HT1080 (cell line): Measurements from ENCODE around the gene DIP2C. TPM values are rescaled to one million over a fixed set of nuclear protein-coding genes. Genes with fewer than 3 reads are reported as not detected.
"Not testable (repeated sequence)": the region's sequence is repeated elsewhere in the genome, so short reads cannot be mapped to it uniquely, and the experiment has no call there.

Experiments used
- DNase-seq: peaks from one replicate; pipeline ENCODE4 v3.0.0-alpha.2; 2015; ENCODE audit warnings: low read depth
- total RNA-seq: library from RNA; depleted of rRNA; stranded (reverse); fragments of >200 nt; shearing (Covaris generic); gene quantifications from 2 replicates; pipeline ENCODE4 v1.2.3, GENCODE V29; 2014

DIP2C gene
- total RNA-seq, 1 experiment from 2014 or later, result 3.2 TPM

- no peak for DNase-seq
These were observed 405.5 kb downstream of the DIP2C start for GRCh38 chr10:283916-284356.

DNA sequence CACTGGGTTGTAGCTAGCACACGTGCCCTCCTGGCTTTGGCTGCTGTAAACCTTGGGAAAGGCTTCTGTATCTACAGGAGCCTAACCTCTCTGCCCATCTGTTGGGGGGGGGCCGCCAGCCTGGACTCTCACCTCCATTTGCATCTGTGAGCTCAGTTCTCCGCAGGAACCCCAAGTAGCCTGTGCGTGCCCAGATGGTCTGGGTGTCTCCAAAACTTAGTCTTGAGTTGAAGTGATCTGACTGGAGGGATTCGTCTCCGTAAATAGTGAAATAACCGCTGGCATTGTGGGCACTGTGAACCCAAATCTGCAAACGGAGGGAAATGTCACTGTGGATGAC is 406.4 kb downstream of the DIP2C start:
- no peak for DNase-seq

DNA sequence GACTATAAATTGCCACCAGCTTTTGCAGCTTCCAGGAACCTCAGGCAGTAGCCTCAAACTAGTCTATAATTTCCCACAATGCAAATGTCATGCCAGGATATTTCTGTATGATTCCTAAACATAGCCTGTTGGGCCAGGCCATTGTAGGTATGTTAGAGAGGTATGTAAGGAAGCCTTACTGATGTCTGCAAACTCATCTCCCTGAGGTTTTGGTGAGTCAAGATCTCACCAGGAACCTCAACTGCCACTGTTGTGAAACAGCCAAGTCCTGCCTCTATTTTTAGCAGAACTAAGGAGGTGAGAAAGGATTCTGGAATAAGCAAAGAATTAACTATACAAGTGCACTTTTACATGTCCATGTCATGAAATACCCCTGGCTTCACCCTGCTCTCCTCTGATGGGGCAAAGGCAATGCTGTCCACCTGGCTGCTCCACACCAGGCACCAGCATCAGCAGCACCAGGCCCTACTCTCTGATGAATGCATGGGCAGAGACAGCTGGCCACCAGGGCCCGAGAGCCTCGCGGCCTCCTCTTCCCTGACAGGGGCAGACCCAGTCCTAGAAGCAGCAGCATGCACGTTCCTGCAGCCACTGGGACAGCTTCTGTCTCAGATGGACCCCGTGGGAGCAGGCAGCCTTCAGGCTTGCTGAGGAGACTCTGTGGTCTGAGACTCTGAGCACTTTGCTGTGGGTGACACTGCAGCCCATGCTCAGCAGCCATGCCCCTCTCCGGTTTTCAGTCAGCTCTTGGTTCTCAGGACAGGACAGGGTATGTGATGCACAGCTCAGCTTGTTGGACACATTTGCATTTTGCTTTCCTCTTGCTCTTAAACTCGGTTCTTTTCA is 407.0 kb downstream of the DIP2C start:
- DNase-seq, result peak; percentile 58

DNA sequence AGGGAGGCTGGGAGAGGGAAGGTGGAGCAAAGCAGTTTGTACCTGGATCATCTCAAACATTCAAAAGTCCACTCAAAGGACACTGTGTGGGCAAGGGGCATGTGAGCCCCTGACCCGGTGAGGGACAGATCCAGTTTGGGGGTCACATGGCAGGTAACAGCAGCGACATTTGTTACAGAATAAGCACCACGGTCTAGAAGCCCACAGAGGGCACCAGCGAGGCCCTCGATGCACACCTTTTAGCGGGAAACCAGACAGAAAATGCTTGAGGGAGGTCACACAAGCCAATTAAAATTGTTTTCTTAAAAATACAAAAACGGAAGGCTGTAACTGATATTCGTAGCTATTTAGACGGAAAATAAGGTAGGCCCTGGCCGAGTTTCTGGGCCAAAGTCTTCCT is 409.8 kb downstream of the DIP2C start:
- DNase-seq, result no peak

DNA sequence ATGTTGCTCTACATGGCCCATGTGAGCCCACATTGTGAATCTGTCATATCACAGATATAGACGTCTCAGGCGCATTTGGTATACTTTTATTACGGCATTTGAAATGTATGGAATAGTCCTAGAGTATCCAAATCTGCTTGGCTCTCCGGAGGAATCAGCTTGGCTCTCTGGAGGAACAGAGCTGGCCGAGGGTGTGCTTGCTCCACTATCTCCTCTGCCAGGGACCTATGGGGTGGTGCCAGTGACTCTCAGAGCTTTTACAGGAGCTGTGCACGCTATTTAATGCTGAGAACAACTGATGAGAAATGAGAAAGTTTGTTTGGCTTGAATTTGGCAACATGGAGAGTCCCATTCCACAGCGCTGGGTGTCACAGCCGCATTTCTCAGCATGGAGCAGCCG is 410.2 kb downstream of the DIP2C start:
- DNase-seq, result no peak

- no peak for DNase-seq
These were observed 410.8 kb downstream of the DIP2C start for GRCh38 chr10:278707-279106.

DNA sequence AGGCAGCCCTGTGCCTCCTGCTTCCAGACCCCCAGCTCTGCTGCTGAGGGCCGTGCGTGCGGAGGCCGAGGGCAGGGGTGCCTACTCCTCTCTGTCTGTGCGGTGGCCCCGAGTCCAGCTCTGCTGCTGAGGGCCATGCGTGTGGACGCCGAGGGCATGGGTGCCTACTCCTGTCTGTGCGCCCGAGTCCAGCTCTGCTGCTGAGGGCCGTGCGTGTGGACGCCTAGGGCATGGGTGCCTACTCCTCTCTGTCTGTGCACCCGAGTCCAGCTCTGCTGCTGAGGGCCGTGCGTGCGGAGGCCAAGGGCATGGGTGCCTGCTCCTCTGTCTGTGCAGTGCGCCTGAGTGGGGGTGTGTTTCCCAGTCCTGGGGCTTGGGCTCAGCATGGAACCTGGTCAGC is 411.5 kb downstream of the DIP2C start:
- DNase-seq, result no peak

DNA sequence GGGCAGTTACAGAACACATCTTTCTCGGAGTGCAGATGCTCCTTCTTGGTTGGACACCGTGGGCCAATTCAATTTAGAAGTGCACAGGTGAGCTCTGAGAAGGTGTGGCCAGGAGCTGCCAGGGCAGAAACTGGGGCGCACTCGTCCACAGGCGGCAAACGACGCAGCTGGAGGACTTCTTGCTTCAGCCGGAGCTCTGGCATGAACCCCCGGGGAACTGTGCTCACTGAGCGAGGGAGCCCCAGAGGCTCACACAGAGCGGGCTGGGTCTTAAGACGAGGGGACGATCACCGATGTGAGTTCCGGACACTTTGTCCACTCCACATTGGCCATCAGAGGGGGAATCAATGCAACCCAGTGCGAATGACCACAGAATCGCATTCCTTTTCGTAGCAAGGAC is 413.8 kb downstream of the DIP2C start:
- DNase-seq, result no peak

GRCh38 chr10:274866-275265 is 414.6 kb downstream of the DIP2C start:
- DNase-seq, result no peak

GRCh38 chr10:273088-273487 is 416.4 kb downstream of the DIP2C start:
- no peak for DNase-seq

GRCh38 chr10:271722-272121 is 417.7 kb downstream of the DIP2C start:
- no peak for DNase-seq

GRCh38 chr10:271201-271600 is 418.3 kb downstream of the DIP2C start:
- peak; percentile 31 for DNase-seq

DNA sequence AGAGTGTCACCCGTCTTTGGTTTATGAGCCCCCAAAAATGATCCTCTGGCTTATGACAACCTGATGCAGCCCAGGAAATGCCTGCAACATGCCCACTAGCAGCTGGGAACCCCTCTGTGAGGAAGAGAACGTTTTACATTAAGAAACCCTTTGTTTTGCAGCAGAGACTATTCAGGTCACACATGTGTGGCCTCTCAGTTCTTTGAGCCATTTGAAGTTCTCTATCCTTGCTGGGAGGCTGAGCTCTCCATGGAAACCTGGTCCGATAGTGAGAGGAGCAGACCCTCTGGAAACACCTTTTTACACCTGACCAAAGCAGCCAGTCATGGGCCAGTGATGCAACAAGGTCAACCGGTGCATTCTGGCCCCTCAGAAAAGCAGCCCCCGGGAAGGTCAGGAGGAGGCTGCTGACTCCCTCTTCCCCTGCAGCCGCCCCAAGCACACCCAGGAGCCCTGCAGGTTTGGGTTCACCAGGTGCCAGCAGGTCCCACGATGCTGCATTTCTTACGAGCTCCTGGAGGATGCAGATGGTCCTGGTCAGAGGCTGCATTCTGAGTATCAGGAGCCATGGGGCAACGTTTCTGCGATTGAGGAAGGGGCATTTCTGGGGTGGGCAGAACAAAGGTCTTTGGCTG is 419.9 kb downstream of the DIP2C start:
- no peak for DNase-seq

DNA sequence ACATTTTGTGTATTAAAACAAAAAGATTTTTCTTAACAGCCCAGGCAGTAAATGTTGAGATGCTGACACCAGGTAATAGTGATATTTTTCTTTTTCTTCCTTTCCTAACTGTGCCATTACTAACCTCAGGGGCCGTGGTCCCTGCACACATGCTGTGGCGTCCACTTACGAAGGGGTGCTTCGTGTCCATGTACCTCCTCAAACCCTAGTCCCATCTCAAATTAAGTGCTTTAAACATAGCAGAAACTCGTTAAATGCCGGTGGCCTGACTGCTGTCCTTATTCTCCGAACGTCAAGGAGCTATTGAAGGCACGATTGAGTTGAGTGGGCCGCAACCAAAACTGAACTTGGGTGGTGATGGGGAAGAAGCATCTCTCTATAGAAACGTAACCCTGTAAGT is 421.8 kb downstream of the DIP2C start:
- no peak for DNase-seq

DNA sequence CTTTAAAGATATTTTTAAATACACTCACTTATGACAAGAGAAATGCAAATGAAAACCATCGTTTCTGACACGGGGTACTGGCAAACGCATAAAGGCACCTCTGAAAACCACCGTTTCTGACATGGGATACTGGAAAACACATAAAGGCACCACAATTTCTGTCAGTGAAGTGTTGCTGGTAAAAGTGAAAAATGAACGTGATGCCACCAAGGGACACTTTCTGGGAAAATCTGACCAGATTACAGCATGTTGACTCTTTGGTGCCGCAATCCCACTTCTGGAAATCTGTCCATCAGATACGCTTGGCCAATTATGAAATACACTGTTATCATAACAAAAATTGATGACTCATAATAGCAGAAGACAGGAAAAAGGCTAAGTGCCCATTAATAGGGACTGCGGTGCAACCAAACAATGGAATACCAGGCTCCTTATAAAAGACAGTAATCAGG is 422.5 kb downstream of the DIP2C start:
- DNase-seq, result no peak

- DNase-seq, result not testable (repeated sequence)
These were observed 423.5 kb downstream of the DIP2C start for GRCh38 chr10:265816-266588.

- peak; percentile 35 for DNase-seq
These were observed 424.4 kb downstream of the DIP2C start for GRCh38 chr10:265074-265440.

- DNase-seq, result peak; percentile 29
These were observed 425.1 kb downstream of the DIP2C start for GRCh38 chr10:264160-265073.

DNA sequence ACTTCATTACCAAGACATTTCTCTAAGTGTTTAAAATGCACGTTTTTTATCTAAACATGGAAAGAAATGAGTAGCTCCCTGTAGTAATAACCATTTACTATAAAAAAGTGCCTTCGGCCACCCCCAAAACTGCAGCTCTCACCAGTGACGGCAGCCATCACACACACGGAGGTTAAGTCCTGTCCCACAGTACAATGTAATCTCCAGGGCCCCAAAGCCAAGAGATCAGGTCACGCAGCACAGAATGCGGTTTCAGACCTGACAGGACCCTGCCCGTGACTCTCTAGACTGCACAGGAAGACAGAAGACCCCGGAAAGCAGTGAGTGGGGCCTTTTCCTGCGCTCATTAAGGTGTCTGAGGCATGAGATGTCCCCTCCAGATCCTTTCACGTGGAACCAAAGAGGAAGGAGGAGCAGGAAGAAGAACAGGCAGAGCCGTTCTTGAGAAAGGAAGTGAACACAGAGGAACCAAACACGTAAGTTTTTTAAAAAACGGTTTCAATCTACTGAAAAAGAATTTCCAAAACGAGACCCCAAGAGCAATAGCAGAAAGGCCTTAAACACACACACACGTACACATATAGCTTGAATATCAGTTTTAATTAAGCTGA is 428.5 kb downstream of the DIP2C start:
- DNase-seq, result no peak

DNA sequence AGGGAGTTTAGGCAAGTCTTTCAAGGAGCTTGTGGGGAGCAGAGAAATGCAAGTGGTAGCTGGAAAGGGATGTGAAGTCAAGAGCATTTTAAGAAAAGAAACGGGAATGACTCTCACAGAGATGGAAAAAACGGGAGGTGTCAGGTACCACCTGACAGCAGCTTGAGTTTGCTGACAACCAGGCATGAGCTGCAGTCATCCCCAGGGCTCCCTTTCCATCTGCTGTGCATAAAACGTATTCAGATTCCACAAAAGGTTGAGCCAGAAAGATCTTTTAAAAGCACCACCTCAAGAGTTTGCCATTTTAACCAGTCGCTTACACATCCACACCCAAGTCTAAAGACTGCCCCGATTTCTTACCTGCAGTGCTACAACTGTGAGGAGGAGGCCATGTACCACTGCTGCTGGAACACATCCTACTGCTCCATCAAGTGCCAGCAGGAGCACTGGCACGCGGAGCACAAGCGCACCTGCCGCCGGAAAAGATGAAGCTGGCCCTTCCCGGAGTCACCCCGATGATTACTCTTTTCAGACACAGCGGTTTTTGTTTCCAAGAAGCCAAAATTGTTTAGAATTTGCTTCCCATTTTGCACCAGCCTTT is 437.4 kb downstream of the DIP2C start:
- DNase-seq, result no peak
